ENCODE results near the gene P2RX7. TPM values are rescaled to one million over a fixed set of nuclear protein-coding genes. Genes with fewer than 3 reads are reported as not detected.
A peak's percentile ranks its signal among the peaks of the same experiment; 100 is the strongest.
"Not testable (repeated sequence)": the region's sequence is repeated elsewhere in the genome, so short reads cannot be mapped to it uniquely, and the experiment has no call there.

The P2RX7 gene
- total RNA-seq, 2 donors from 2014 or later = 0.62 to 1.7 TPM

GRCh38 chr12:121203482-121203881, 70.8 kb downstream of the P2RX7 start:
- intact Hi-C loops (cut with DNase I) = no loop called here
- TF ChIP-seq CTCF (IDR thresholded peaks at IDR 0.05) = no peak
- Histone ChIP-seq H3K4me3 (no peak overlapping the region), H3K9ac (ENCODE audit: low read depth in 2 of 2, low read length in 2 of 2) (no peak overlapping the region), H3K27ac (no peak overlapping the region), H3K36me3 (no peaks in the 10 kb centered on the region), H3K4me1 (no peaks in the 10 kb centered on the region), H3K27me3 (no peaks in the 10 kb centered on the region), H3K9me3 (no peaks in the 10 kb centered on the region)
- no peak for DNase-seq

- intact Hi-C loops (cut with DNase I) = loop anchor here (5.0 kb wide), 1 partner anchor 73 kb away; the partner anchor contains the start of gene P2RX7
Observed at GRCh38 chr12:121205491-121205890, 72.8 kb downstream of the P2RX7 start.

GRCh38 chr12:121208571-121208970, 75.9 kb downstream of the P2RX7 start:
- not testable (repeated sequence) for H3K9me3 ChIP-seq; H3K4me3 ChIP-seq; H3K9ac ChIP-seq (ENCODE audit: low read depth in 2 of 2, low read length in 2 of 2); H3K27ac ChIP-seq; H3K36me3 ChIP-seq; H3K27me3 ChIP-seq; H3K4me1 ChIP-seq; DNase-seq
- intact Hi-C loops (cut with DNase I) = loop anchor here (5.0 kb wide), 1 partner anchor 76 kb away; the partner anchor contains the start of gene P2RX7

More at GRCh38 chr12:121205491-121205890, 72.8 kb downstream of the P2RX7 start:
- no peak overlapping the region for H3K4me3 ChIP-seq
- H3K9ac ChIP-seq (ENCODE audit: low read depth in 2 of 2, low read length in 2 of 2) = no peak overlapping the region
- H3K9me3 ChIP-seq = no peaks in the 10 kb centered on the region
- H3K36me3 ChIP-seq = no peaks in the 10 kb centered on the region
- no peak for DNase-seq
- H3K27me3 ChIP-seq = no peaks in the 10 kb centered on the region
- no peaks in the 10 kb centered on the region for H3K4me1 ChIP-seq
- no peak overlapping the region for H3K27ac ChIP-seq
- no peak for TF ChIP-seq CTCF (IDR thresholded peaks at IDR 0.05)

GRCh38 chr12:121209221-121209620, 76.5 kb downstream of the P2RX7 start:
- no peaks in the 10 kb centered on the region for H3K27me3 ChIP-seq
- no peak for TF ChIP-seq CTCF (IDR thresholded peaks at IDR 0.05)
- peak overlapping the region in 1 of 2 donors; percentile 87 for H3K9ac ChIP-seq (ENCODE audit: low read depth in 2 of 2, low read length in 2 of 2)
- H3K36me3 ChIP-seq = no peaks in the 10 kb centered on the region
- peaks cover 9% of the 10 kb centered on the region for H3K4me1 ChIP-seq
- H3K4me3 ChIP-seq = no peak overlapping the region
- intact Hi-C loops (cut with DNase I) = loop anchor here (5.0 kb wide), 1 partner anchor 77 kb away; the partner anchor contains the start of gene P2RX7
- no peak overlapping the region for H3K27ac ChIP-seq
- DNase-seq = no peak
- no peaks in the 10 kb centered on the region for H3K9me3 ChIP-seq

- peak within 1 kb of the TSS; percentile 91 for H3K27ac ChIP-seq
- H3K4me3 ChIP-seq = peak within 1 kb of the TSS; percentile 69
- no peaks in the 10 kb centered on the region for H3K36me3 ChIP-seq
- TF ChIP-seq CTCF (IDR thresholded peaks at IDR 0.05) = no peak
- intact Hi-C loops (cut with DNase I) = loop anchor here (5.0 kb wide), 1 partner anchor 78 kb away; the partner anchor contains the start of gene P2RX7
- peak within 1 kb of the TSS; percentile 87 to 96 for H3K9ac ChIP-seq (ENCODE audit: low read depth in 2 of 2, low read length in 2 of 2)
- H3K27me3 ChIP-seq = no peaks in the 10 kb centered on the region
- DNase-seq = peak; percentile 90
- H3K9me3 ChIP-seq = no peaks in the 10 kb centered on the region
- peaks cover 9% of the 10 kb centered on the region for H3K4me1 ChIP-seq
Observed at GRCh38 chr12:121209624-121210572, 77.2 kb downstream of the P2RX7 start, which contains the start of gene P2RX4. Gene P2RX4, plus strand, starts transcription at chr12:121210129. Its CDS starts 36 bp downstream, at chr12:121210165.

All from colonic mucosa (tissue), 4 donors.